Measurements from ENCODE around the gene MGLL.

MGLL gene

DNA sequence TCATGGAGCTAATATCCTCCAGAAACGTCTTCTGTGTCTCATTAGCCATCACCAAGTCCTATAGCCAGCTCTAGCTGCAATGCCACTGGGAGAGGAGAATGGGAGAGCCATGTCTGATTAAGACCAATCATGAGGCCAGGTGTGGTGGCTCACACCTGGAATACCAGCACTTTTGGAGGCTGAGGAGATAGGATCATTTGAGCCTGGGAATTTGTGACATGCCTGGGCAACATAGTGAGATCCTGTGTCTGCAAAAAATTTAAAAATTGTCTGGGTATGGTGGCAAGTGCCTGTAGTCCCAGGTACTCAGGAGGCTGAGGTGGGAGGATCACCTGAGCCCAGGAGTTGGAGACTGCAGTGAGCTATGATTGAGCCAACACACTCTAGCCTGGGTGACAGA is 13.1 kb downstream of the MGLL start:
- no peak for DNase-seq

DNA sequence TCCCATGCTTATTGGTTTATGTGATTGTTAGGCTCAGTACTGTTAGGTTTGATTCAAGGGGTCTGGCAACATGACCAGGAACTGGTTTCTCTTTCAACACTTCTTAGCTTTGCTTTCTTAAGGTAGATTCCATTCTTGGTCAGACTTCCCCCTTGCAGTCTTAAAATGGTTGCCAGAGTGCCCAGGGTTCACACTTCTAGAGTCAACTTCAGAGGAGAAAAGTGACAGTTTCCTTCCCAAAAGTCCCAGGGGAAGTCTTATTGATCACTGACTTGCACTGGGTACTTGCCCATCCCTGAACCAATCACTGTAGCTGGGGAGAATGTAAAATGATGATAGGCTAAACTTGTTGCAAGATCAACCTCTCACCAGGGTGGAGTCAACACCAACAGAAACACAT is 14.1 kb downstream of the MGLL start:
- DNase-seq: no peak

DNA sequence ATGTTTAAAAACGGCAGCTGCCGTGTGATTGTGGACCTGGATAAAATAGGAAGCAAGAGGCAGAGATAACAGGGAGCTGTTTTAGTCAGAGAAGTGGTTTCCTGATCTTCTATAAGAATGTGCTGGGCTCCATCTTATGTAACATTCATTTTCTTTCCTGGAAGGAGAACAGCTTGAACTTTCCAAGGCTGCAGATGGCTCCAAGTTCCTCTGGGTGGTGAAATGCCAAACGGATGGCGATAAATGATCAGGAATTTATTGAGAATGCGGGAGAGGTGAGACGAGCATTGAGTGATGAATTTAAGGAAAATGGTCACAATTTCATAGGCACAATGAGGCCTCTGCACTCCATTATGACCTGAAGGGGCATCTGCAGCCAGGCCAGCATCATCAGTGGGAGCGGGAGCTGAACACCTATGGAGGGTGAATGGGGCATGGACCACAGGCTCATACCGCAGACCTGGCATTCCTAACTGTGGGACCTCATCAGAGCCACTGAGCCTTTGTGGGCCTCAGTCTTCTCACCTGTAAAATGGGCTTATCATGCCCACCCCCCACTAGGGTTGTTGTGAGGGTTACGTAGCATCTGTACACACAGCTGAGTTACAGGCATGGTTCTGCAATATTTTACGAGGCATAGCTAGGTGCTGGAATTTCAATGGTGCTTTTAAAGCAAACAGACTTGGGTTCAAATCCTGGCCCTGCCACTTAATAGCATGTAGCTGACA is 17.1 kb downstream of the MGLL start:
- no peak for DNase-seq

DNA sequence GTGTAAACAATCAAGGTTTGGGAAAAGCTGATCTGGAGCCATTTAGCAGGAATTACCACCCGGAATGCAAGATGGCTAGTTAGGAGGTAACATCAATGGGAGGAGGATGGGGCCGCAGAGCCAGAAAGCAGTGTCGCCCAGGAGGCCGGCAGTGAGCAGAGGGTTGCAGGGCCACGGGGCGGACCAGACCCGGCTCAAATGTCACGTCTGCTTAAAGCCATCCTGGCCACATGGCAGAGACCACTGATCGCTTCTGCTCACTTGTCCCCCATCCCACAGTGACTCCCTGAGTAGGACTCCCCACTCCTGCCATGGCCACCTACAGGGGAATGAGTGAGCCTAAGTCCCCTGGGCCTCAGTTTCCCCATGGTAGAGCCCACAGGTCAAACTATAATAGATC is 18.2 kb downstream of the MGLL start:
- DNase-seq: no peak

DNA sequence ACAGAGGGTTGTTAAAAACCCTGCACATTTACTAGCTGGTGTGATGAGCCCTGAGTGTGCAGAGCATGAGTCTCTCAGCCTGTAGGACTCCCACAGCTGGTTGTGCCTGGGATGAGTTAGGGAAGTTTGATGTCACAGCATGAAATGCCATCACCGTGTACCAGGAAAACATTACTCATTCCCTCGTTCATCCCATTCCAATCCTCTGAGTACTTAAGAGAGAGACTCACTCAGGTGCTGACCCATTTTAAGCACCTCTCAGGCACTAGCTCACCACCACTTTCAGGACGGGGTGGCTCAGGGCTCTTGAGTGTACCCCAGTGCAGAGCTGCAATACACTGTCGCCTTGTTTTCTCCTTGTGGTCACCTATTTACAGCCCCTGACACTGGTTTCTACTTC is 18.7 kb downstream of the MGLL start:
- DNase-seq: no peak

DNA sequence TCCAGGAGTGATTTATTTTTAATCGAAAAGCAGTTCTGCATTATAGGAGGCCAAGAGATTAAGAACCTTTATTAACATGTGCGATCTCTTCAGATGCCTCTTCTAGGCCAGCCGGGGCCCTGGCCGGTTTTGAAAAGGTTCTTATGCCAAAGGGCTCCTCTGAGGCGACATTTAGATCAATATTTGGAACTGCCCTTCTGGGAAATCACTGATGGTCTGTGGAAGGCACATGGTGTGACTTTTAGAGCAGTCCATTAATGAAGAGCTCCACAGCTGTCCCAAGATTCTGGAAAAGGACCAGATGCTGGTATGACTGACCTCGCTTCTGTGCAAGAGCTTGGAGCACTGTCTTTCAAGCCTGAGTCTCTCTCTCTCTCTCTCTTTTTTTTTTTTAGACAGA is 19.7 kb downstream of the MGLL start:
- no peak for DNase-seq

DNA sequence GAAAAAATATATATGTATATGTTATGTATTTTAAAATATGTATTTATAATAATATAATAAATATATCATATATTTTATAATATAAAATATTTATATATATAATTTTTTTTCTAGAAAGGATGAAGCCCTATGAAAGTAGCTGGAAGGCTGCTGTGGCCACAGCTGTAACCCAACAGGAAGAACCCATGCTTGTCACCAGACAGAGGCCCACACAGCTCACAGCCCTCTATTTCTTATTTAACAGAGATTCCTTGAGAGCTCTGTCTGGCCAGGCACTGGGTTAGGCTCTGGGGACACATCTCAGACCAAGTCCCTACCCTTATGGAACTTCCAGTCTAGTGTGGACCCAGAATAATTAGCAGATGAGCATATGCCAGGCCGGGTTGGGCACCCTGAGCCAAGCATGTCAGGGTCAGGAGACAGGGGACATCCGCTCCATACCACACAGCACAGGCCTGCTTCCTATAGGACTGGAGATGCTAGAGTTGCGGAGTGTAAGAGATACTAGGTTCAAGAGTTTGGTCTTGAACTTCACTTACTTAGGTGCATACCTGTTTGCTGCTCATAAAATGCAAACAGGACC is 20.5 kb downstream of the MGLL start:
- no peak for DNase-seq

DNA sequence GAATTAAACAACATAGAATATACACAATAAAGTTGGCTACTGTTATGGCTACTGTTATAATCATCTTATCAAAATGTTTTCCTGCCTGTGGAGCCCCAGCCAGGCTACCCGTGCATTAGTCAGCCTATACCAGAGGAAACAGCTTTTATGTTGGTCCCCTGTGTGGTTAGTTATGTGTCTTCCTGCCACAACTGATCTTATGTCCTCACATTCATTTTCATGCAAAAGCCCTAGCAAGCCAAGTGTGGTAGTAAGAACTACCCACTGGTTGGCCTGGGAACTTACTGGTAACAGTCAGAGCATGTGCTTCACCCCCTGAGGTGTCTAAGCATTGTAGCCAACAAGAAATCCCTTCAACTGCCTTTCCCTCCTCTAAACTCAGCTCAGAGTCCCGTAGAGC is 21.8 kb downstream of the MGLL start:
- DNase-seq: no peak

DNA sequence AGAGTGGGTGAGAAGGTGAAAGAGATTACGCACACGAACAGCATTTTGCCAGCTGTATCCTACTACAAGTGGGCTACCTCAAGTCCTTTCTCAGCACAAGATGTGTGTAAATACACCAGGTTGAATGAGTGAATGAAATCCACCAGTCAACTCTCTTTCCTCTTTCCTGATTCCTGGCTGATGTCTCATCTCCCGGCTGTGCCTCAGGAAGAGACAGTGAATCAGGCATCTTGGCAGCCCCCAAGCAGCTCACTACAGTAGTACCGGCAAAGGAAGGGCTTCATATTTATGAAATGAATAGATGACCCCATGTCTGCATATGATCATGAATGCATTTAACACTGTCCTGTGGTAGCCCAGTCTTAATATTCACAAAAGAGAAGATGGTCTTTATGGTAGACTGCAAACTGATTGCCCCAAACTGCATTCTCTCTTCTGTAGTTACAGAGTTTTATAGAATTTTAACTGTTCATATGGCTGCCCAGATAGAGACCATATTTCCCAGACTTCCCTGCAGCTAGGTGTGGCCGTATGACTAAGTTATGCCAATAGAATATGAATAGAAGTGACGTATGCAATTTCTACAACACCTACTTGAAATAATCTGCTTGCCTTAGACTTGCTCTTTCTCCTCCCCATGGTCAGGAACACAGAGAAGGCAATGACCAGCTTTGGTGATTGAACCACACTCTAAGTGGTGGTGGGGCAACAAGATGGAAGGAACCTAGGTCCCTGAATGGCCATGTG is 22.7 kb downstream of the MGLL start:
- DNase-seq: no peak

DNA sequence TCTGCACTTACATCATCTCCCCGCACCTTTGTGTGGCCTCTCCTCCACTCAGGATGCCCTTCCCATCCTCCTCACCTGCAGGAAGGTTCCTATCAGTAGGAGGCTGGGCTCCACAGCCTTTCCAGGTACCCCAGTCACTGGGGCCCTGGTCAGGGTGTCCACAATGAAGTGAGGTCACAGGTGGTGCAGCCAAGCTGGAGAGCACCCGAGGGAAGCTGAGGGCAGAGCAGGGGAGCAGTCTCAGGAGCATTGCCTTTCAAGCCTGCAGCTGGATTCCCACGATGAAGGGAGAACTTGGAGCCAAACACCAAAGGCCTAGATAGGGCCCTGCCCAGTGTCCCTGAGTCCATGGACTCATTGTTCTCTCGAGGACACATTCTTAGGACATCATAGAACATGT is 23.6 kb downstream of the MGLL start:
- DNase-seq: no peak

DNA sequence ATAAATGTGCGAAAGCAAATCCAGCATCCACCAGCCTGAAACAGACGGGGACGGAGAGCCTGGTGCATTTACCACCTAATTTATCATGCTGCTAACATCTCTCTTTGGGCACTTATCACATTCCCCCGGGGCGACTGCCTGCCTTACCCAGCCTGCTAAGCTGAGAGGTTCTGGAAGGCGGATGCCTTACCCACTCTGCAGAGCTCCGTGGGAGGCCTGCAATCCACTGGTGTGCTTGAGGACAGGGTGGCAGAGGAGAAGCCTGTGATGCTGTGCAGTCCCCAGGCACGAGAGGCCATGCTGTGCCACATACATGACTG is 25.5 kb downstream of the MGLL start:
- DNase-seq: no peak

DNA sequence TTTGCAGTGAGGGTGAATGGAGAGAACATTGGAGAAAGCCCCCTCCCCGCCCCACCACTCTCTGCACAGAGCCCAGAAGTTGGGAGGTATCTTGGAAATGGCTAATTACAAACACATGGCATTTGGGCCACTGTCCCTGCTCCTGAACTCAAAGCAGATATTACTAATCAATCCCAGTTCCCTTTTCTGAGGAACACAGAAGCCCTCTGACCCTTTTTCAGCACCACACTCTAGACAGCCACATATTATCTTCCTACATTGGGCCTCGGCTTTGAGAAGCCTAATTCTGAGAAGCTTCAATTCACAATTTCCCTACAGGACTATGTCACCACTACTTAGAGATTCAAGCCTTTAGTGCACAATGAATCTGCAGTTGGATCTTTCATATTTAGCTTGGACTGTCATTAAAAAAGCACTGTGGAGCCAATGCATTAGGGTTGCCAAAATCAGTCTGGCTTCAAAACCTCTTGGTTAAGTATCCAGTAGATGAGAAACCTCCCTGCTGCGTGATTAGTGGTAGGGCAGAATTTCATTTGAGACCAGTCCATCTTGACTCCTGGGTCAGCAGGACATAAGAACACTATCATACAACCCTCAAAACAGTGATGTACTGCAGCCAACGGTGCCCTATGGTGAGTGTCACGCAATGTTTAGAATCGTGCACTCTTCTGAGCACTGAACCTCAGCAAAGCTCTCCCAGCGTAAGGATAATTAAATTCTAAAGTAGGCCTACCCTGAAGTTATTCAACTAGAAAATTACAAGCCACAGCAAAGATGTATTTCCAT is 26.1 kb downstream of the MGLL start:
- DNase-seq: no peak

DNA sequence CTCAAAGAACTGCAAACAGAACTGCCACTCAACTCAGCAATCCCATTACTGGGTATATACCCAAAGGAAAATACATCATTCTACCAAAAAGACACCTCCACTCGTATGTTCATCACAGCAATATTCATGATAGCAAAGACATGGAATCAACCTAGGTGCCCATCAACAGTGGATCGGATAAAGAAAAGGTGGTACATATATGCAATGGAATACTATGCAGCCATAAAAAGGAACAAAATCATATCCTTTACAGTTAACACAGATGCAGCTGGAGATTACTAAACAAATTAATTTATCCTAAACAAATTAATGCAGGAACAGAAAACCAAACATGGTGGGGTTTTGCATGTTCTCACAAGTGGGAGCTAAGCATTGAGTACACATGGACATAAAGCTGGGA is 27.3 kb downstream of the MGLL start:
- no peak for DNase-seq

DNA sequence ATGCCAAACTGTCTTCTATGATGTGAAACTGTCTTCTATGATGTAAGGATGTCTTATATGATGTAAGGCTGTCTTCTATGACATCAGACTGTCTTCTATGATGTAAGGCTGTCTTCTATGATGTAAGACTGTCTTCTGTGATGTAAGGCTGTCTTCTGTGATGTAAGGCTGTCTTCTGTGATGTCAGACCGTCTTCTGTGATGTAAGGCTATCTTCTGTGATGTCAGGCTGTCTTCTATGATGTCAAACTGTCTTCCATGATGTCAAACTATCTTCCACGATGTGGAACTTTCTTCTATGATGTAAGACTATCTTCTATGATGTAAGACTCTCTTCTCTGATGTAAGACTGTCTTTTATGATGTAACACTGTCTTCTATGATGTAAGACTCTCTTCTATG is 27.9 kb downstream of the MGLL start:
- no peak for DNase-seq

DNA sequence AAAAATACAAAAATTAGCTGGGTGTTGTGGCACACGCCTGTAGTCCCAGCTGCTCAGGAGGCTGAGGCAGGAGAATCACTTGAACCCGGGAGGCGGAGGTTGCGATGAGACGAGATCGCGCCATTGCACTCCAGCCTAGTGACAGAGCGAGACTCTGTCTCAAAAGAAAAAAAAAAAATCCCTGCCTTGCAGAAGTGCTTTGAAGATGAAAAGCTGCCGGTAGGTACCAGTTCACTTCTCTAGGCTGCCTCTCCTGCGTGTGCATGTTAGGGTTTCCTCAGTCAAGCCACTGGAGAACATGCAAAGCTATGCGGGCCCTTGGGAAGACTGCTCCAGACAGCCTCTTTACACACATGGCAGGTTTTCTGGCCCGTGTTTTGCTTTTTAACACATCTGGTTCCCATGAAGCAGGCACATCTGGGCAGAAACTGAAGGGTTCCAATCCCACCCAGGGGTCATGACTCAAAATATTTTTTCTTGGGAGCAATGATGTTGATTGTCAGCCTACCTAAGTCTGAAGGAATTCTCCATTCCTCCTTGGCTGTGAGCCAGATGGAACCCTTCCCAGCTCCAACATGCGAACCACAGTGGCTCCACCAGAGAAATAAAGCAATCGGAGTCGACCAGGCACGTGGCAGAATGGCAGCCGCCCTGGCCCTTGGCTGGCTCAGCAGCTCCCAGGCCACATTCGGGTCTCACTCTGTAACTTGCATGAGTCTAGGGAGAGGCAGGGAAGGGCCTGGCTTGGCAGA is 29.6 kb downstream of the MGLL start:
- DNase-seq: no peak

DNA sequence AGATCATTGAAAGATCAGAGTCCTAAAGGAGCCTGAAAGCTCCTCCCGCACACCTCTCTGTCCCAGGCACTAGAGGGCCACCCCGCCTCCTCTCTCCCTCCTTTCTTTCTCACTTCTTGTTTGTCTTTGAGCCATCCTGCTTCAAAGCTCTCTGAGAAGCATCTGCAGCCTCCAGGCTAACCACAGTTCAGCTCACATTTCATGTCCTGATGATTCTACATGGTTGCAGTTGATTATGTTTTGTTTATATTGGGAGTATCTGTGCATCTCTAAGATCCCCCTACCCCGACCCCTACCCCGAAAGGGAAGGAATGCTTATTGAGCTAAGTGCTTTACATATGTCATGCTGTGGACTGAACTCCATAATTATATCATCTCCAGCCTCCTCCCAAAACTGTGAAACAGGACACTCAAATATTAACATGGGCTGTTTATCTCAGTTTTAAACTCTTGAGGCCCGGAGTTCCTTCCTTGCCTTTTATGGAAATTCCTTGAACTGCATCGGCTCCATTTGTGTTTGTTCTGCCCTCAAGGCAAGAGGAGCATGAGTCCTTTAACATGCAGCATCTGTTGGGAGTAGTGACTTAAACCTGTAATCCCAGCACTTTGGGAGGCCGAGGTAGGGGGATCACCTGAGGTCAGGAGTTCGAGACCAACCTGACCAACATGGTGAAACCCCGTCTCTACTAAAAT is 30.9 kb downstream of the MGLL start:
- no peak for DNase-seq

DNA sequence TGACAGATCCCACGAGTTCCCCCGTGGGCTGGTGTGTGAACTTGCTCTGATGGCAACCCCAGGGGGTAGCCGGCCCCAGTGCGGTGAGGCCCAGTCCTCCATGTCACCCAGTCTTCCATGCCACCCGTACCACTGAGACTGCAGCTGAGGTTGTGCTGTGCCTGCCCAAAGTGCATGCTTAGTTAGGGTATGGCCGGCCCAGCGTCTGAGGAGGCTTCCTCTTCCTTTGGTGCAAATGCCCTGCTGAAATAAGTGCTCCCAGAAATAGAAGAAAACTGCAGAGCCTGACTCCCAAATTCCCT is 31.5 kb downstream of the MGLL start:
- no peak for DNase-seq

DNA sequence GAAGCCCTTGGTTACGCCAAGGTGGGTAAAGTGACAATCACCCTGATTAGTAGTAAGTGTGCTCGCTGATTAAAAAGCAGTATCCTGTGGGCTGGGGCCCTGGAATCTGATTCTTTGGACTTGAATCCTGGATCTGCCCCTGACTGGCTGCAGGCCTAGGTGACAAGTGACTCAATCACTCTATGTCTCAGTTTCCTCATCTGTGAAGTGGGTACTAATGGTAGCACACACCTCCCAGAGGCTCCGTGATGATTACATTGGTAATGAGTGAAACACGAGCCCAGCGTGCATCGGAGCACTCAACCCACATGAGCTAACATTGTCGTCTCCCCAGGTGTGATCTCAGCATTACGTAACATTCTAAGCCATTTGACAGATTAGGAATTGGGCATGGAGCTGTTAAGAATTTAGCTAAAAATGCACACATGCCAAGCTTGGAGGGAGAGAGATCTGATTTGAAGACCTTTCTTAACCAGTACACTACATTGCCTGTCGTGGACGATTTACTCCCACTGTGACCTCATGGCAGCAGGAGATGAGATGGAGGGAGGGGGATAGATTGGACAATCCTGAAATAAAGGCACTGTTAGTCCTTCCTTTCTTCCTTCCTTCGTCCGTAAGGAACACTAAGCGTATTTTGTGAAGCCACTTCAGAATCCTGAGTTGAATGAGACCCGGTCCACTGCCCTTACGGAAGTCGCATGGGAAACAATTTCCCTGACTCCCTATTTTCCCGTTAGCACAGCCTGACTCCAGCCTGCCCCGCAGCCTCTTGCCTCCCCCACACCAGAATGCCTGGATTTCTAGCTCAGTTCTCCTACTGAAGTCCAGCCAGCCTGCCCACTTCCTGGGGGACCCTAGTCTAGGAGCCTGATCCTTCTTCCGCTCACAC is 32.1 kb downstream of the MGLL start:
- no peak for DNase-seq

DNA sequence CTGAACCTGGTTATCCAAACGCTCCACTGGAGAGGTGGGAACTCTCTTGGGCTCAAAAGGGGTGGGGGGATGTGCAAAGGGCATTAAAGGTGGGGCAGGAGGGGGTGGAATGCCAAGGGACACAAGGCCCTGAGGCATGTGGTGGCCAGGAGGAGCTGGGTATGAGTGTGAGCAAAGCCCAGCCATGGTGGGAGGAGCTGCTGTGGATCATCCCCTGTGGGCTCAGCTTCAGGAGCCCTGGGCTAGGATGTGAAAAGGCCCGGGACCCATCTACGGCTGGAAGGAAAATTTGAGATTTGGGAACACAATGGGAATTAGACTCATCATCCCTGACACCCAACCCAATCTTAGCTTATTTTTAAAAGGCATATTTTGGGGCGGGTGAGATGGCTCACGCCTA is 33.3 kb downstream of the MGLL start:
- no peak for DNase-seq

DNA sequence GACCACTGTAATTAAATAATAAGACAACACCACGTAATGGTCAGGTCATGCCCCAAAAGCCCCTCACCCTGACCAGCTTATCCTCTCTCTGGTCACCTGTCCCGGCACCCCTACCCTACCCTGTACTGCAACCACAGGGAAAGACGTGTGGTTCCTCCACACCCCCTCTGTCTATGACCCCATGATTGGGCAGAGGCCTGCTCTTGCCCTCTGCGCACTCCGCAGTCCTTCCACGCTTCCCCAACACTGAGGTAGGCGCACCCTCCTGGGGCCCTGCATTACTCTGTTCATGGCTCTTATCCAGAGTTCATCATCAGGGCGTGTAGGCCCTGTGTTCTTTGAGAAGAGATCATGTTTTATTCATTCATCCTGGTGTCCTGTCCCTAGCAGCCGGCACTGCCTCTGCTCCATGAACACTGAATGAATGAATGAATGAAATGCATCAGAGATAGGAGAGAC is 33.8 kb downstream of the MGLL start:
- no peak for DNase-seq

DNA sequence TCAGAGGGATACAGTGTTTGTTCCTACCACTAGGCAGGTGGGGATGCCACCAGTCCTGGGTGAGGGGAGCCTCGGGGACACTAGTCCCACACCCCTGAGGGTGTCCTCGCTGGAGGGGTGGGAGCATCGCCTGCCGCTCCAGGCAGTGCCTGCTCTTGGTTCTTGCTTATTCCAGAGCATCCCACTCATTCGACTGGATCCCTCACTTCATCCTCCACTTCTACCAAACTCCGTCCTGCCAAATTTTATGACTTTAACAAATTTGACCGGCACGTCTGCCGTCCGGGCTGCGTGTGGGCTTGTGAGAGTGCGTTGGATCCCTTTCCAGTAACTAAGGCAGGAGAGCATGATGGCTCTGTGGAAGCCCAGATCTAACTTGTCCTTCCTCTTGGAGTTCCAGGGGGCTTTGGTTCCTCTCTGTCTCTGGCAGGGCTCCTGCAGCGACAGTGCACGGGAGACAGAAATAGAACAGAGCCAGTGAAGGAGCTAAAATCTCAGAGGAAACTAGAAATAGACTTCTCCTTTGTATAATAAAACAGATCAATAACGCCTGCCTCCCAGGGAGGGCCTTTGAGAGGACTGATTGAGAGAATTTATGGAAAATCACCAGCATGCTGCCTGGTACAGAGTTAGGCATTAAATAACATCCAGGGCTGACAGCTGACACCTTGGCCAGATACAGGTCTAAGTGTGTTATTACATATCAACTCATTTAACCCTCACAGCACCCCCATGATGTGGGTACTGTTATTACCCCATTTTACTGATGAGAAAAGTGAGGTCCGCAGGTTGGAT is 34.5 kb downstream of the MGLL start:
- DNase-seq: no peak

Data from SHP77 treated with DMSO at 0.1 percent for 48 hours (cell line).